PC-9 (cell line): ENCODE data around the gene RHCG. TPM values are rescaled to one million over a fixed set of nuclear protein-coding genes. Genes with fewer than 3 reads are reported as not detected.

Experiments
- BruUV-seq: library from RNA; stranded (reverse); fragments of 400-500 nt; replicated peaks from 2 replicates; lab custom pipeline; 2021; lab: Mats Ljungman, UMichigan
- CTCF ChIA-PET: fragments of 300-600 bp; sonication (Branson Sonifier 250); formaldehyde crosslinking; loops from one replicate; lab custom pipeline; 2022; ENCODE audit warnings: antibody characterized with exemption; lab: Charles Lee
- POLR2A ChIA-PET: fragments of 300-600 bp; sonication (Branson Sonifier 250); formaldehyde crosslinking; loops from one replicate; lab custom pipeline; 2022; ENCODE audit warnings: antibody characterized with exemption; ENCODE audit not compliant: unreplicated experiment; lab: Charles Lee
- DNase-seq, 2 experiments: peaks; one replicate each; pipeline versions ENCODE4 v3.0.0 to v3.0.0-alpha.2; 2015 to 2022; ENCODE audit warnings: mixed read lengths in 1 of 2
- H2AFZ ChIP-seq: fragments of 200-600 bp; sonication (generic); 2 replicates; pipeline ENCODE4 v1.8.1; 2017; ENCODE audit warnings: antibody characterized with exemption
- H3F3A ChIP-seq: fragments of 200-600 bp; sonication (generic); 2 replicates; pipeline ENCODE4 v1.8.1; 2017; ENCODE audit warnings: antibody characterized with exemption, mild to moderate bottlenecking, low read depth; ENCODE audit not compliant: insufficient read depth
- H3K27ac ChIP-seq: fragments of 200-600 bp; sonication (generic); 2 replicates; pipeline ENCODE4 v1.6.1; 2016; ENCODE audit warnings: mixed run types
- H3K27me3 ChIP-seq: fragments of 200-600 bp; sonication (generic); 2 replicates; pipeline ENCODE4 v1.6.1; 2016; ENCODE audit warnings: low read depth, mixed run types; ENCODE audit not compliant: insufficient read depth
- H3K36me3 ChIP-seq: fragments of 200-600 bp; sonication (generic); 2 replicates; pipeline ENCODE4 v1.6.1; 2016; ENCODE audit warnings: low read depth, mixed run types
- H3K4me1 ChIP-seq: fragments of 200-600 bp; sonication (generic); replicated peaks from 2 replicates; pipeline ENCODE4 v1.6.1; 2016; ENCODE audit warnings: mixed run types; ENCODE audit not compliant: insufficient read depth
- H3K4me2 ChIP-seq: fragments of 200-600 bp; sonication (generic); 2 replicates; pipeline ENCODE4 v1.6.1; 2017; ENCODE audit warnings: mixed run types
- H3K4me3 ChIP-seq: fragments of 200-600 bp; sonication (generic); 2 replicates; pipeline ENCODE4 v1.6.1; 2016; ENCODE audit warnings: mixed run types
- H3K79me2 ChIP-seq: fragments of 200-600 bp; sonication (generic); 2 replicates; pipeline ENCODE4 v1.6.1; 2017; ENCODE audit warnings: low read depth, mixed run types
- H3K9me2 ChIP-seq: fragments of 200-600 bp; sonication (generic); 2 replicates; pipeline ENCODE4 v1.8.1; 2017; ENCODE audit warnings: mild to moderate bottlenecking; ENCODE audit not compliant: insufficient read depth
- H3K9me3 ChIP-seq: fragments of 200-600 bp; sonication (generic); 2 replicates; pipeline ENCODE4 v1.8.1; 2016; ENCODE audit warnings: low read depth; ENCODE audit not compliant: insufficient read depth
- H4K20me1 ChIP-seq: fragments of 200-600 bp; sonication (generic); 2 replicates; pipeline ENCODE4 v1.8.1; 2017; ENCODE audit not compliant: insufficient read depth
- CTCF ChIP-seq: fragments of 200-600 bp; sonication (generic); conservative IDR thresholded peaks from 2 replicates; pipeline ENCODE4 v1.6.1; 2017; ENCODE audit warnings: mixed run types, antibody characterized with exemption, mild to moderate bottlenecking, moderate library complexity
- EZH2 ChIP-seq: fragments of 200-600 bp; sonication (generic); IDR thresholded peaks from 2 replicates; pipeline ENCODE4 v1.8.0; 2017; ENCODE audit warnings: antibody characterized with exemption, low read depth
- intact Hi-C: fragments of 100-400 bp; cut with micrococcal nuclease; formaldehyde crosslinking; loops from one replicate; pipeline ENCODE4 v1.10.0; 2022; ENCODE audit not compliant: unreplicated experiment
- total RNA-seq: library from RNA; stranded (reverse); gene quantifications from 2 replicates; pipeline ENCODE4 v1.2.3, GENCODE V29; 2021

Gene RHCG
- total RNA-seq, 1 experiment from 2014 or later, result 0.26 TPM

GRCh38 chr15:89463113-89463512, 33.3 kb downstream of the RHCG start:
- Histone ChIP-seq H3K4me2 (no peak overlapping the region), H3K27me3 (no peaks in the 10 kb centered on the region), H3K4me3 (no peak overlapping the region), H3F3A (no peaks in the 10 kb centered on the region), H3K4me1 (peaks cover 12% of the 10 kb centered on the region), H3K9me2 (no peaks in the 10 kb centered on the region), H2AFZ (no peak overlapping the region), H3K9me3 (no peaks in the 10 kb centered on the region), H4K20me1 (no peaks in the 10 kb centered on the region), H3K79me2 (no peaks in the 10 kb centered on the region), H3K27ac (no peak overlapping the region), H3K36me3 (no peaks in the 10 kb centered on the region)
- DNase-seq, result no peak
- CTCF ChIA-PET, result no interaction called here
- POLR2A ChIA-PET, result no interaction called here
- no TSS peak for BruUV-seq
- intact Hi-C loops, result no loop called here
- TF ChIP-seq EZH2 (no peak), CTCF (no peak)

GRCh38 chr15:89462198-89462912, 34.0 kb downstream of the RHCG start:
- Histone ChIP-seq H3K36me3 (no peaks in the 10 kb centered on the region), H2AFZ (no peak overlapping the region), H3F3A (no peaks in the 10 kb centered on the region), H3K4me1 (peaks cover 12% of the 10 kb centered on the region), H3K4me2 (no peak overlapping the region), H3K27ac (no peak overlapping the region), H3K79me2 (no peaks in the 10 kb centered on the region), H3K27me3 (no peaks in the 10 kb centered on the region), H4K20me1 (no peaks in the 10 kb centered on the region), H3K4me3 (no peak overlapping the region), H3K9me2 (no peaks in the 10 kb centered on the region), H3K9me3 (no peaks in the 10 kb centered on the region)
- DNase-seq, result no peak
- no TSS peak for BruUV-seq
- CTCF ChIA-PET, result no interaction called here
- POLR2A ChIA-PET, result no interaction called here
- no peak for TF ChIP-seq CTCF
- TF ChIP-seq EZH2, result no peak
- intact Hi-C loops, result no loop called here

GRCh38 chr15:89461386-89461785, 35.0 kb downstream of the RHCG start:
- Histone ChIP-seq H3K9me2 (no peaks in the 10 kb centered on the region), H3K4me1 (peaks cover 12% of the 10 kb centered on the region), H3F3A (no peaks in the 10 kb centered on the region), H4K20me1 (no peaks in the 10 kb centered on the region), H3K9me3 (no peaks in the 10 kb centered on the region), H3K27me3 (no peaks in the 10 kb centered on the region), H3K36me3 (no peaks in the 10 kb centered on the region), H3K79me2 (no peaks in the 10 kb centered on the region), H2AFZ (no peak overlapping the region), H3K4me2 (no peak overlapping the region), H3K4me3 (no peak overlapping the region), H3K27ac (no peak overlapping the region)
- no TSS peak for BruUV-seq
- TF ChIP-seq CTCF (no peak), EZH2 (no peak)
- intact Hi-C loops, result no loop called here
- POLR2A ChIA-PET, result no interaction called here
- CTCF ChIA-PET, result no interaction called here
- DNase-seq, result no peak
